GM12878 (cell line): Measurements from ENCODE around the gene METTL8. TPM values are rescaled to one million over a fixed set of nuclear protein-coding genes. Genes with fewer than 3 reads are reported as not detected.

Source experiments
- ATAC-seq: fragments of 200-7000 bp; cut with Tn5 transposase; 3 replicates; pipeline ENCODE4 v1.9.1; 2020; ENCODE audit warnings: mild to moderate bottlenecking, moderate library complexity
- BruUV-seq: library from RNA; stranded (reverse); fragments of 400-500 nt; replicated peaks from 2 replicates; lab custom pipeline; 2021; lab: Mats Ljungman, UMichigan
- CTCF ChIA-PET: fragments of 300-600 bp; sonication (Branson Sonifier 250); formaldehyde crosslinking; extraction: SDS; loops from one replicate; lab custom pipeline; 2021; ENCODE audit warnings: inconsistent platforms; lab: Yijun Ruan, JAX
- POLR2A ChIA-PET: fragments of 350-600 bp; formaldehyde crosslinking; extraction: SDS; loops from one replicate; lab custom pipeline; 2021; ENCODE audit warnings: inconsistent platforms; lab: Charles Lee
- RAD21 ChIA-PET: fragments of 300-600 bp; sonication (Branson Sonifier 250); formaldehyde crosslinking; loops from one replicate; lab custom pipeline; 2023; ENCODE audit warnings: antibody characterized with exemption; ENCODE audit not compliant: unreplicated experiment; lab: Charles Lee
- SMC1A ChIA-PET: fragments of 300-600 bp; sonication (Branson Sonifier 250); formaldehyde crosslinking; loops from one replicate; lab custom pipeline; 2023; ENCODE audit not compliant: unreplicated experiment, uncharacterized antibody; lab: Charles Lee
- DNase-seq: peaks from one replicate; pipeline ENCODE4 v3.0.0-alpha.2; 2011; ENCODE audit warnings: low read depth, low spot score
- FAIRE-seq: peaks from 3 replicates; lab custom pipeline; 2011; peaks lifted over from hg19 to GRCh38; lab: Jason Lieb, UNC
- H2AFZ ChIP-seq: 2 replicates; pipeline ENCODE4 v1.6.0; 2011; ENCODE audit warnings: low read depth, low read length, control low read depth; ENCODE audit not compliant: control insufficient read depth
- H3K27ac ChIP-seq: 2 replicates; pipeline ENCODE4 v1.5.1; 2011; ENCODE audit warnings: control low read depth; ENCODE audit not compliant: control insufficient read depth, insufficient read depth
- H3K27me3 ChIP-seq, 2 experiments: replicated peaks in 1 of 2; 2 replicates each; pipeline versions ENCODE4 v1.6.0 to v1.6.1; 2011; ENCODE audit warnings: low read length in 1 of 2; ENCODE audit not compliant: control insufficient read depth in 2 of 2, insufficient read depth in 2 of 2
- H3K36me3 ChIP-seq, 2 experiments: 2 replicates each; pipeline ENCODE4 v1.5.1; 2011; ENCODE audit warnings: low read length in 1 of 2; ENCODE audit not compliant: control insufficient read depth in 2 of 2, insufficient read depth in 2 of 2
- H3K4me1 ChIP-seq: 2 replicates; pipeline ENCODE4 v1.6.1; 2011; ENCODE audit warnings: mild to moderate bottlenecking, low read length, moderate library complexity, mixed read lengths; ENCODE audit not compliant: control insufficient read depth, insufficient read depth
- H3K4me2 ChIP-seq: 2 replicates; pipeline ENCODE4 v1.6.0; 2011; ENCODE audit warnings: control low read depth; ENCODE audit not compliant: control insufficient read depth, insufficient read depth
- H3K4me3 ChIP-seq: fragments of 200-600 bp; sonication (generic); 2 replicates; pipeline ENCODE4 v1.5.1; 2016
- H3K79me2 ChIP-seq: 2 replicates; pipeline ENCODE4 v1.6.0; 2011; ENCODE audit warnings: low read length; ENCODE audit not compliant: control insufficient read depth, insufficient read depth
- H3K9ac ChIP-seq: 2 replicates; pipeline ENCODE4 v1.8.0; 2011; ENCODE audit warnings: low read length, control low read depth, mixed read lengths; ENCODE audit not compliant: control insufficient read depth, insufficient read depth
- H3K9me3 ChIP-seq: replicated peaks from 3 replicates; pipeline ENCODE4 v1.5.1; 2011; ENCODE audit warnings: mild to moderate bottlenecking, low read length; ENCODE audit not compliant: control insufficient read depth, insufficient read depth
- H4K20me1 ChIP-seq: 2 replicates; pipeline ENCODE4 v1.6.0; 2011; ENCODE audit not compliant: control insufficient read depth, insufficient read depth
- ASH2L ChIP-seq: fragments of 300-600, 200-600 bp; sonication (generic); IDR thresholded peaks from 2 replicates; pipeline ENCODE4 v1.6.1; 2017; ENCODE audit warnings: low read depth, mild to moderate bottlenecking, borderline replicate concordance
- CBX5 ChIP-seq: sonication (generic); IDR thresholded peaks from 2 replicates; pipeline ENCODE4 v1.6.1; 2016; ENCODE audit warnings: low read depth, moderate library complexity, mild to moderate bottlenecking, inconsistent platforms
- MEF2B ChIP-seq: fragments of 450-650 bp; IDR thresholded peaks from 2 replicates; pipeline ENCODE4 v1.6.1; 2018; ENCODE audit warnings: mild to moderate bottlenecking, moderate library complexity; ENCODE audit not compliant: partially characterized antibody, poor library complexity, severe bottlenecking
- NFYA ChIP-seq: IDR thresholded peaks from 2 replicates; pipeline ENCODE4 v1.6.1; 2011; ENCODE audit warnings: low read depth, mild to moderate bottlenecking, low read length, improper control_type of control experiment, borderline replicate concordance
- SKIL ChIP-seq: fragments of 450-650 bp; IDR thresholded peaks from 2 replicates; pipeline ENCODE4 v1.6.1; 2017; ENCODE audit warnings: mild to moderate bottlenecking, low read depth, inconsistent platforms; ENCODE audit not compliant: poor library complexity, severe bottlenecking
- WGBS: methylation state at CpG from one replicate; pipeline ENCODE4 v1.1.6; 2016; ENCODE audit warnings: low lambda C conversion rate; ENCODE audit not compliant: insufficient replicate concordance, insufficient coverage; ENCODE audit errors: missing lambda C conversion rate; 5-methylcytosine and 5-hydroxymethylcytosine counted together
- in situ Hi-C: fragments of 300-500 bp; cut with MboI; formaldehyde crosslinking; loops from 9 replicates; pipeline ENCODE4 v1.14.3; 2018; ENCODE audit warnings: mixed read lengths
- intact Hi-C: fragments of 100-400 bp; cut with micrococcal nuclease; formaldehyde crosslinking; loops from one replicate; pipeline ENCODE4 v1.14.2; 2022; ENCODE audit not compliant: unreplicated experiment
- polyA plus RNA-seq, 11 experiments: library from polyadenylated mRNA; depleted of rRNA in 4 of 11; unstranded in 6 of 11; stranded (reverse) in 5 of 11; fragments of >200 nt; fragmentation: Nextera tagmentation in 4 of 11; fragmentation: Illumina TruSeq in 1 of 11; extraction: Ambion mirVana in 4 of 11; extraction: Trizol in 1 of 11; gene quantifications; 1 replicate in 1 of 11; 2 replicates in 10 of 11; pipeline versions ENCODE4 v1.2.1 to v1.2.3, GENCODE V29; 2011 to 2016; ENCODE audit warnings: inconsistent platforms in 2 of 11, missing spikeins in 2 of 11, low read depth in 1 of 11
- total RNA-seq, 4 experiments: library from RNA; depleted of rRNA in 3 of 4; stranded (reverse); fragments of >200 nt in 3 of 4; fragmentation: Illumina TruSeq in 1 of 4; extraction: Trizol in 1 of 4; gene quantifications; 2 replicates each; pipeline versions ENCODE4 v1.2.1 to v1.2.3, GENCODE V29; 2013 to 2021

Gene METTL8
- total and polyA plus RNA-seq, 10 of the 15 experiments (the other 5 are each of a cell fraction or from before 2014, with no cell fraction given): 30.8 to 96.3 (median 51.5) TPM

GRCh38 chr2:171341394-171342066, 92.3 kb downstream of the METTL8 start:
- SMC1A ChIA-PET: interaction anchor here (6.3 kb wide), 1 partner anchor 15 kb away, joined by 56 read pairs; no protein-coding TSS in a partner anchor
- TF ChIP-seq CBX5 (no peak), NFYA (no peak), SKIL (no peak), ASH2L (no peak), MEF2B (peak; percentile 20)
- Histone ChIP-seq H3K9me3 (no peaks in the 10 kb centered on the region), H2AFZ (no peak overlapping the region), H3K27ac (peak overlapping the region; percentile 69), H3K4me3 (no peak overlapping the region), H3K36me3 (no peaks in the 10 kb centered on the region), H3K27me3 (no peaks in the 10 kb centered on the region), H4K20me1 (no peaks in the 10 kb centered on the region), H3K4me1 (peaks cover 23% of the 10 kb centered on the region), H3K79me2 (peaks cover 5% of the 10 kb centered on the region), H3K9ac (no peak overlapping the region), H3K4me2 (peak overlapping the region; percentile 57; the same call in 1 of the 2 replicates)
- ATAC-seq (peak; percentile 22; the same call in 2 of the 3 replicates), FAIRE-seq (no peak), DNase-seq (no peak)
- BruUV-seq: no TSS peak
- RAD21 ChIA-PET: interaction anchor here (1.0 to 1.2 kb wide), 3 partner anchors 52 to 75 kb away, joined by 3 read pairs; no protein-coding TSS in a partner anchor
- 89% methylated on average over 7 of the region's 7 CpGs for WGBS
- POLR2A ChIA-PET: interaction anchor here (0.6 to 3.8 kb wide), 3 partner anchors 15 to 68 kb away, joined by 3 to 19 read pairs (median 5); no protein-coding TSS in a partner anchor
- intact Hi-C loops (no loop called here), in situ Hi-C loops (no loop called here)
- CTCF ChIA-PET: interaction anchor here (0.7 to 2.8 kb wide), 2 partner anchors 65 to 192 kb away, joined by 4 to 8 read pairs; no protein-coding TSS in a partner anchor
